ENCODE results near the gene KRTAP10-4.
A peak's percentile ranks its signal among the peaks of the same experiment; 100 is the strongest.

KRTAP10-4 gene

GRCh38 chr21:44581158-44581557, 7.6 kb downstream of the KRTAP10-4 start:
- Histone ChIP-seq H3K4ac (ENCODE audit: low read length) (no peak overlapping the region), H3K27me3 (ENCODE audit: control insufficient read depth in 3 of 3, insufficient read depth in 3 of 3, low read depth in 1 of 3, low read length in 3 of 3) (peaks cover 0 to 6% (median 0%) of the 10 kb centered on the region in 3 experiments), H3K4me3 (ENCODE audit: low read length in 2 of 2) (no peak overlapping the region), H3K9me3 (replicated peaks in 1 of 2; ENCODE audit: control insufficient read depth in 2 of 2, insufficient read depth in 1 of 2, low read depth in 1 of 2, low read length in 2 of 2) (peaks cover 9 to 10% of the 10 kb centered on the region in 2 donors), H4K91ac (ENCODE audit: low read depth, low read length, poor library complexity) (no peak overlapping the region), H3K27ac (replicated peaks; ENCODE audit: low read length) (no peak overlapping the region), H3K79me1 (ENCODE audit: low read depth, low read length) (no peaks in the 10 kb centered on the region), H4K8ac (ENCODE audit: low read depth, low read length) (no peak overlapping the region), H3K4me1 (ENCODE audit: control insufficient read depth in 2 of 2, insufficient read depth in 1 of 2, low read depth in 1 of 2, low read length in 2 of 2) (no peaks in the 10 kb centered on the region), H2BK120ac (ENCODE audit: low read depth, low read length) (no peak overlapping the region), H3K36me3 (replicated peaks in 1 of 2; ENCODE audit: control insufficient read depth in 2 of 2, insufficient read depth in 2 of 2, low read length in 2 of 2) (no peaks in the 10 kb centered on the region), H2BK15ac (ENCODE audit: low read length) (no peak overlapping the region), H3K18ac (ENCODE audit: low read length) (no peak overlapping the region), H2AFZ (ENCODE audit: low read length) (no peak overlapping the region), H3K23ac (ENCODE audit: low read depth, low read length, poor library complexity) (no peak overlapping the region), H3K14ac (ENCODE audit: low read length) (no peak overlapping the region), H2AK5ac (ENCODE audit: low read depth, low read length) (no peak overlapping the region), H2BK5ac (ENCODE audit: low read length) (no peak overlapping the region), H3K4me2 (ENCODE audit: insufficient read depth, low read length, poor library complexity, severe bottlenecking) (no peak overlapping the region), H3K9ac (ENCODE audit: low read depth, low read length, poor library complexity) (no peak overlapping the region), H2BK12ac (ENCODE audit: low read length) (no peak overlapping the region)
- DNase-seq (ENCODE audit: low spot score), result no peak
- no CpG with 5 or more reads among the region's 3 CpGs for WGBS, 2 donors (ENCODE audit: extremely low coverage in 2 of 2, insufficient read length in 2 of 2, insufficient replicate concordance in 1 of 2)

DNA sequence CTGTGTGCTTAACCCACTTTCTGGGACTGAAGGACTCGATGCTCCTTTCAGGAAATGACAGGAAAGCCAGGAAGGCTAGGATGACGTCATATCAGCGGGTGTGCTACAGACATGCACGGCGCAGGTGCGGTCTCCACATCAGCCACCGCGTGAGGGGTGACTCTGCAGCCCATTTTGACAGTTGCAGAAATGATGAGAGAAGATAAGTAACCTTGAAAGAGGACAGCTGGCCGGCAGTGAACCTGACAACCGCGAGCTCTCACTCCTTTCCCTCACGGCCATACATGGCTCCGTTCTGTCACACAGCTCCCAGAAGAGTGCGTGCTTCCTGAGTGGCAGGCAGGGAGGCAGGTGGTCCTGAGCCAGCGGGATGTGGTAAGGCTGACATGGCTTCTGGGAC, 8.5 kb downstream of the KRTAP10-4 start:
- Histone ChIP-seq H2AFZ (ENCODE audit: low read length) (no peak overlapping the region), H3K36me3 (replicated peaks in 1 of 2; ENCODE audit: control insufficient read depth in 2 of 2, insufficient read depth in 2 of 2, low read length in 2 of 2) (no peaks in the 10 kb centered on the region), H3K27ac (replicated peaks; ENCODE audit: low read length) (no peak overlapping the region), H3K4me2 (ENCODE audit: insufficient read depth, low read length, poor library complexity, severe bottlenecking) (no peak overlapping the region), H3K9ac (ENCODE audit: low read depth, low read length, poor library complexity) (no peak overlapping the region), H2BK120ac (ENCODE audit: low read depth, low read length) (no peak overlapping the region), H3K4me1 (ENCODE audit: control insufficient read depth in 2 of 2, insufficient read depth in 1 of 2, low read depth in 1 of 2, low read length in 2 of 2) (no peaks in the 10 kb centered on the region), H3K14ac (ENCODE audit: low read length) (no peak overlapping the region), H2BK15ac (ENCODE audit: low read length) (peak overlapping the region; percentile 8), H4K8ac (ENCODE audit: low read depth, low read length) (no peak overlapping the region), H3K4me3 (ENCODE audit: low read length in 2 of 2) (no peak overlapping the region), H2BK5ac (ENCODE audit: low read length) (no peak overlapping the region), H2BK12ac (ENCODE audit: low read length) (no peak overlapping the region), H2AK5ac (ENCODE audit: low read depth, low read length) (no peak overlapping the region), H4K91ac (ENCODE audit: low read depth, low read length, poor library complexity) (no peak overlapping the region), H3K18ac (ENCODE audit: low read length) (peak overlapping the region; percentile 4), H3K4ac (ENCODE audit: low read length) (no peak overlapping the region), H3K79me1 (ENCODE audit: low read depth, low read length) (no peaks in the 10 kb centered on the region), H3K27me3 (ENCODE audit: control insufficient read depth in 3 of 3, insufficient read depth in 3 of 3, low read depth in 1 of 3, low read length in 3 of 3) (peaks cover 0 to 6% (median 0%) of the 10 kb centered on the region in 3 experiments), H3K23ac (ENCODE audit: low read depth, low read length, poor library complexity) (no peak overlapping the region), H3K9me3 (replicated peaks in 1 of 2; ENCODE audit: control insufficient read depth in 2 of 2, insufficient read depth in 1 of 2, low read depth in 1 of 2, low read length in 2 of 2) (peaks cover 6 to 7% of the 10 kb centered on the region in 2 donors)
- no CpG with 5 or more reads among the region's 15 CpGs for WGBS, 2 donors (ENCODE audit: extremely low coverage in 2 of 2, insufficient read length in 2 of 2, insufficient replicate concordance in 1 of 2)
- DNase-seq (ENCODE audit: low spot score), result no peak

GRCh38 chr21:44583089-44583799, 9.7 kb downstream of the KRTAP10-4 start:
- H3K27ac ChIP-seq (replicated peaks; ENCODE audit: low read length), result no peak overlapping the region
- WGBS, 2 donors (ENCODE audit: extremely low coverage in 2 of 2, insufficient read length in 2 of 2, insufficient replicate concordance in 1 of 2), result no CpG with 5 or more reads among the region's 11 CpGs

GRCh38 chr21:44583800-44584147, 10.2 kb downstream of the KRTAP10-4 start:
- Histone ChIP-seq H3K4ac (ENCODE audit: low read length) (no peak overlapping the region), H3K23ac (ENCODE audit: low read depth, low read length, poor library complexity) (no peak overlapping the region), H2BK120ac (ENCODE audit: low read depth, low read length) (no peak overlapping the region), H4K91ac (ENCODE audit: low read depth, low read length, poor library complexity) (no peak overlapping the region), H3K9ac (ENCODE audit: low read depth, low read length, poor library complexity) (no peak overlapping the region), H3K14ac (ENCODE audit: low read length) (no peak overlapping the region), H3K9me3 (replicated peaks in 1 of 2; ENCODE audit: control insufficient read depth in 2 of 2, insufficient read depth in 1 of 2, low read depth in 1 of 2, low read length in 2 of 2) (peaks cover 2 to 6% of the 10 kb centered on the region in 2 donors), H3K27ac (replicated peaks; ENCODE audit: low read length) (no peak overlapping the region), H4K8ac (ENCODE audit: low read depth, low read length) (no peak overlapping the region), H2AFZ (ENCODE audit: low read length) (no peak overlapping the region), H3K27me3 (ENCODE audit: control insufficient read depth in 3 of 3, insufficient read depth in 3 of 3, low read depth in 1 of 3, low read length in 3 of 3) (peaks cover 0 to 6% (median 0%) of the 10 kb centered on the region in 3 experiments), H3K4me1 (ENCODE audit: control insufficient read depth in 2 of 2, insufficient read depth in 1 of 2, low read depth in 1 of 2, low read length in 2 of 2) (no peaks in the 10 kb centered on the region), H3K79me1 (ENCODE audit: low read depth, low read length) (no peaks in the 10 kb centered on the region), H2BK12ac (ENCODE audit: low read length) (no peak overlapping the region), H3K4me2 (ENCODE audit: insufficient read depth, low read length, poor library complexity, severe bottlenecking) (no peak overlapping the region), H3K36me3 (replicated peaks in 1 of 2; ENCODE audit: control insufficient read depth in 2 of 2, insufficient read depth in 2 of 2, low read length in 2 of 2) (no peaks in the 10 kb centered on the region), H3K4me3 (ENCODE audit: low read length in 2 of 2) (no peak overlapping the region), H2BK15ac (ENCODE audit: low read length) (no peak overlapping the region), H3K18ac (ENCODE audit: low read length) (no peak overlapping the region), H2BK5ac (ENCODE audit: low read length) (no peak overlapping the region), H2AK5ac (ENCODE audit: low read depth, low read length) (no peak overlapping the region)
- WGBS, 2 donors (ENCODE audit: extremely low coverage in 2 of 2, insufficient read length in 2 of 2, insufficient replicate concordance in 1 of 2), result no CpG with 5 or more reads among the region's 6 CpGs
- no peak for DNase-seq (ENCODE audit: low spot score)

More at GRCh38 chr21:44583089-44583799, 9.7 kb downstream of the KRTAP10-4 start:
- H3K4ac ChIP-seq (ENCODE audit: low read length), result no peak overlapping the region
- H3K4me3 ChIP-seq (ENCODE audit: low read length in 2 of 2), result no peak overlapping the region
- no peak overlapping the region for H3K9ac ChIP-seq (ENCODE audit: low read depth, low read length, poor library complexity)
- DNase-seq (ENCODE audit: low spot score), result peak; percentile 26
- H2BK12ac ChIP-seq (ENCODE audit: low read length), result no peak overlapping the region
- H2BK120ac ChIP-seq (ENCODE audit: low read depth, low read length), result no peak overlapping the region
- peak overlapping the region; percentile 75 for H2AFZ ChIP-seq (ENCODE audit: low read length)
- no peak overlapping the region for H4K91ac ChIP-seq (ENCODE audit: low read depth, low read length, poor library complexity)
- no peak overlapping the region for H2AK5ac ChIP-seq (ENCODE audit: low read depth, low read length)
- no peaks in the 10 kb centered on the region for H3K79me1 ChIP-seq (ENCODE audit: low read depth, low read length)
- no peak overlapping the region for H4K8ac ChIP-seq (ENCODE audit: low read depth, low read length)
- no peak overlapping the region for H3K23ac ChIP-seq (ENCODE audit: low read depth, low read length, poor library complexity)
- H3K36me3 ChIP-seq (replicated peaks in 1 of 2; ENCODE audit: control insufficient read depth in 2 of 2, insufficient read depth in 2 of 2, low read length in 2 of 2), result no peaks in the 10 kb centered on the region
- H3K9me3 ChIP-seq (replicated peaks in 1 of 2; ENCODE audit: control insufficient read depth in 2 of 2, insufficient read depth in 1 of 2, low read depth in 1 of 2, low read length in 2 of 2), result peaks cover 3 to 6% of the 10 kb centered on the region in 2 donors
- H2BK15ac ChIP-seq (ENCODE audit: low read length), result no peak overlapping the region
- H3K27me3 ChIP-seq (ENCODE audit: control insufficient read depth in 3 of 3, insufficient read depth in 3 of 3, low read depth in 1 of 3, low read length in 3 of 3), result peaks cover 0 to 6% (median 0%) of the 10 kb centered on the region in 3 experiments
- no peak overlapping the region for H2BK5ac ChIP-seq (ENCODE audit: low read length)
- no peak overlapping the region for H3K14ac ChIP-seq (ENCODE audit: low read length)
- peak overlapping the region; percentile 40 for H3K18ac ChIP-seq (ENCODE audit: low read length)
- peak overlapping the region; percentile 29 for H3K4me2 ChIP-seq (ENCODE audit: insufficient read depth, low read length, poor library complexity, severe bottlenecking)
- no peaks in the 10 kb centered on the region for H3K4me1 ChIP-seq (ENCODE audit: control insufficient read depth in 2 of 2, insufficient read depth in 1 of 2, low read depth in 1 of 2, low read length in 2 of 2)

Data from neuronal stem cell (in vitro differentiated cells).